Hepatocyte (in vitro differentiated cells): ENCODE data around the gene ITPR1.

ENCODE experiments used
- CTCF ChIP-seq: fragments of 200-600 bp; sonication (generic); IDR thresholded peaks from 2 replicates; pipeline ENCODE4 v1.5.1; 2016; ENCODE audit warnings: antibody characterized with exemption, mild to moderate bottlenecking; ENCODE audit not compliant: poor library complexity
- EZH2 ChIP-seq: fragments of 200-600 bp; sonication (generic); IDR thresholded peaks from 2 replicates; pipeline ENCODE4 v1.6.1; 2016; ENCODE audit warnings: antibody characterized with exemption, mild to moderate bottlenecking, borderline replicate concordance
- EZH2phosphoT487 ChIP-seq: fragments of 200-600 bp; sonication (generic); IDR thresholded peaks from one replicate; pipeline ENCODE4 v1.6.1; 2018; ENCODE audit warnings: antibody characterized with exemption, mild to moderate bottlenecking, low read depth, moderate library complexity; ENCODE audit not compliant: unreplicated experiment, severe bottlenecking

- no peak for TF ChIP-seq CTCF
- no peak for TF ChIP-seq EZH2
- no peak for TF ChIP-seq EZH2phosphoT487
These were observed 15.9 kb downstream of the ITPR1 start for GRCh38 chr3:4509043-4509442.
